HEK293T (cell line): ENCODE measurements around the gene ALDH1A3.

Experiments used
- CTCF ChIA-PET: fragments of 350-600 bp; formaldehyde crosslinking; extraction: SDS; loops from one replicate; lab custom pipeline; 2021; ENCODE audit warnings: antibody characterized with exemption, inconsistent platforms; lab: Yijun Ruan, JAX
- POLR2A ChIA-PET: fragments of 350-600 bp; formaldehyde crosslinking; extraction: SDS; loops from one replicate; lab custom pipeline; 2020; ENCODE audit warnings: antibody characterized with exemption, inconsistent platforms; lab: Yijun Ruan, JAX
- DNase-seq: peaks from one replicate; pipeline ENCODE4 v3.0.0; 2012; ENCODE audit warnings: mixed read lengths; ENCODE audit errors: extremely low spot score
- ARNT ChIP-seq: fragments of 450-650 bp; IDR thresholded peaks from 2 replicates; pipeline ENCODE4 v1.6.1; 2017; ENCODE audit warnings: mild to moderate bottlenecking
- BHLHE40 ChIP-seq: fragments of 450-650 bp; IDR thresholded peaks from 2 replicates; pipeline ENCODE4 v1.6.1; 2016; ENCODE audit warnings: mild to moderate bottlenecking, moderate library complexity, borderline replicate concordance
- CTBP1 ChIP-seq: fragments of 450-650 bp; IDR thresholded peaks from 2 replicates; pipeline ENCODE4 v1.6.1; 2016; ENCODE audit warnings: borderline replicate concordance
- ELF4 ChIP-seq: fragments of 450-650 bp; IDR thresholded peaks from 2 replicates; pipeline ENCODE4 v1.6.1; 2017; ENCODE audit warnings: antibody characterized with exemption
- FOXA1 ChIP-seq: fragments of 450-650 bp; IDR thresholded peaks from 2 replicates; pipeline ENCODE4 v1.6.1; 2016; ENCODE audit warnings: mild to moderate bottlenecking
- FOXK2 ChIP-seq: fragments of 450-650 bp; IDR thresholded peaks from 2 replicates; pipeline ENCODE4 v1.6.1; 2016; ENCODE audit warnings: mild to moderate bottlenecking
- FOXM1 ChIP-seq: fragments of 450-650 bp; IDR thresholded peaks from 2 replicates; pipeline ENCODE4 v1.6.1; 2017; ENCODE audit warnings: mild to moderate bottlenecking, borderline replicate concordance
- HDGF ChIP-seq: fragments of 450-650 bp; IDR thresholded peaks from 2 replicates; pipeline ENCODE4 v1.6.1; 2017; ENCODE audit warnings: antibody characterized with exemption, borderline replicate concordance
- L3MBTL2 ChIP-seq: fragments of 450-650 bp; conservative IDR thresholded peaks from 2 replicates; pipeline ENCODE4 v1.6.1; 2016; ENCODE audit warnings: mild to moderate bottlenecking
- LEF1 ChIP-seq: fragments of 450-650 bp; IDR thresholded peaks from 2 replicates; pipeline ENCODE4 v1.6.1; 2017; ENCODE audit warnings: mild to moderate bottlenecking, borderline replicate concordance
- NFRKB ChIP-seq: fragments of 450-650 bp; IDR thresholded peaks from 2 replicates; pipeline ENCODE4 v1.6.1; 2016; ENCODE audit warnings: mild to moderate bottlenecking, moderate library complexity
- SP1 ChIP-seq: fragments of 450-650 bp; IDR thresholded peaks from 2 replicates; pipeline ENCODE4 v1.6.1; 2017
- SUZ12 ChIP-seq: fragments of 450-650 bp; IDR thresholded peaks from 2 replicates; pipeline ENCODE4 v1.6.1; 2016; ENCODE audit warnings: mild to moderate bottlenecking
- TARDBP ChIP-seq: fragments of 450-650 bp; IDR thresholded peaks from 2 replicates; pipeline ENCODE4 v1.6.1; 2016
- ZNF384 ChIP-seq: fragments of 450-650 bp; IDR thresholded peaks from 2 replicates; pipeline ENCODE4 v1.6.1; 2016
- TF ChIP-seq, protein P1 (sequence below): fragments of 450-650 bp; IDR thresholded peaks from 2 replicates; pipeline ENCODE4 v1.6.1; 2016

The ALDH1A3 gene

DNA sequence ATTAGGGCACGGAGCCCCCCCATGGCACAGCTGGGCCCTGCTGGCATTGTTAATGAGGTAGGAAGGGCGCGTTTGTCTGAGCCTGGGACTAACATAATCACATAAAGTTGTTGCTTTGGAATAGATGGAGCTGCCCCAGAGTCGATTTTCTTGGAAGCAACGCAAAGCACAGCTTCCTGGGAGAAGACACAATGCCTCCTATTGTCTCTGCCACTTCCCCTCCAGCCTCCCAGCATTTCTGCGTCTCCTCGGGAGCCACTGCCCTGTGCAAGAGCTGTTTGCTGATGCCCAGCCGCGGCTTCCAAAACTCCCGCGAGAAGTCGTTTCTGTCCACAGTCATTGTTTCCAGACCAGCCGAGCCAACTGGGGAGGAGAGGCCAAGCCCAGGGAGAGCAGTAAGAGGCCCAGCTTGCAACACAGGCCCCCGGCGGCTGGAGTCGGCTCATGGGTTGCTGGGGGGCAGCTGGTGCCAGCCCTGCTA, 18.1 kb upstream of the ALDH1A3 start:
- ChIA-PET CTCF (interaction anchor here (0.6 to 1.0 kb wide), 2 partner anchors 11 to 49 kb away, joined by 3 to 4 read pairs; no protein-coding TSS in a partner anchor), POLR2A (no interaction called here)
- no peak for DNase-seq
- TF ChIP-seq ARNT (no peak), LEF1 (no peak), TARDBP (no peak), ELF4 (no peak), NFRKB (no peak), FOXM1 (no peak), CTBP1 (no peak), L3MBTL2 (no peak), BHLHE40 (no peak), SP1 (no peak), SUZ12 (no peak), FOXK2 (no peak), FOXA1 (no peak), HDGF (no peak), ZNF384 (no peak)
- TF ChIP-seq, protein P1, sequence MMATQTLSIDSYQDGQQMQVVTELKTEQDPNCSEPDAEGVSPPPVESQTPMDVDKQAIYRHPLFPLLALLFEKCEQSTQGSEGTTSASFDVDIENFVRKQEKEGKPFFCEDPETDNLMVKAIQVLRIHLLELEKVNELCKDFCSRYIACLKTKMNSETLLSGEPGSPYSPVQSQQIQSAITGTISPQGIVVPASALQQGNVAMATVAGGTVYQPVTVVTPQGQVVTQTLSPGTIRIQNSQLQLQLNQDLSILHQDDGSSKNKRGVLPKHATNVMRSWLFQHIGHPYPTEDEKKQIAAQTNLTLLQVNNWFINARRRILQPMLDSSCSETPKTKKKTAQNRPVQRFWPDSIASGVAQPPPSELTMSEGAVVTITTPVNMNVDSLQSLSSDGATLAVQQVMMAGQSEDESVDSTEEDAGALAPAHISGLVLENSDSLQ = no peak

GRCh38 chr15:100862162-100862561, 17.5 kb upstream of the ALDH1A3 start:
- TF ChIP-seq ELF4 = no peak
- TF ChIP-seq L3MBTL2 = no peak
- no peak for TF ChIP-seq HDGF
- TF ChIP-seq SUZ12 = no peak
- no peak for DNase-seq
- ChIA-PET CTCF (interaction anchor here (1.0 kb wide), 1 partner anchor 10 kb away, joined by 4 read pairs; no protein-coding TSS in a partner anchor), POLR2A (no interaction called here)

DNA sequence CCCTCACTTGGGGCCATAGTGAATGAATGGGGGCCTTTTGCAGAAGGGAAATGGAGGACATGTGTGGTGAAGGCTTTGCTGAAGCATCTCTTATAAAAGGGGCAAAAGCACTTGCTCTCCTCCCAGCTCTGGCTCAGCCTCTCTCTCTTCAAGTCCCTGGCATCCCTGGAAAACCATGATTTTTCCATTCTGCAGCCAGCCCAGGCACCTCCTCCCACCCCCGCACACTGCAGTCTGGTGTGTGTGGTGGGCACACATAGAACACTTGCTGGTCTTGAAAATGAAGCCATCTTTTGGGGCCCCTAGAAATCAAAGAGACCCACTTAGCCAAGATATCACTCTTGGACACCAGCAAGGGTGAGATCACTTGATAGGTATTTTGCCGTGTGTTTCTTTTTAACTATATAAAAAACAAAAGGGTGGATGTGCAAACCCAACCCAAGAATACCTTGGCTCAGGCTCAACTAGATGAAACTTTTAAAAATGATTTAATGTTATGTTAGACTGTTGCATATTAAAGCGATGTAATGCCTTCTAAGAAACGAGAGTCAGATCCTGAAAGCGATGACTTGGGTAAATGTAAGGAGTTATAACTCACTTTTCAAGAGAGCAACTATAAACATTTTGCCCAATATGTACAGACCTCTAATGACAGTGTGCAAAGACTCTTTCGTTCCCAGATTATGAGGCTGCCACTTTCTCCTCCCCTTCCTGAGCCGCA, 16.4 kb upstream of the ALDH1A3 start:
- ChIA-PET CTCF (no interaction called here), POLR2A (no interaction called here)
- no peak for DNase-seq
- TF ChIP-seq, protein P1 = no peak
- TF ChIP-seq CTBP1 (no peak), FOXK2 (no peak), L3MBTL2 (no peak)

DNA sequence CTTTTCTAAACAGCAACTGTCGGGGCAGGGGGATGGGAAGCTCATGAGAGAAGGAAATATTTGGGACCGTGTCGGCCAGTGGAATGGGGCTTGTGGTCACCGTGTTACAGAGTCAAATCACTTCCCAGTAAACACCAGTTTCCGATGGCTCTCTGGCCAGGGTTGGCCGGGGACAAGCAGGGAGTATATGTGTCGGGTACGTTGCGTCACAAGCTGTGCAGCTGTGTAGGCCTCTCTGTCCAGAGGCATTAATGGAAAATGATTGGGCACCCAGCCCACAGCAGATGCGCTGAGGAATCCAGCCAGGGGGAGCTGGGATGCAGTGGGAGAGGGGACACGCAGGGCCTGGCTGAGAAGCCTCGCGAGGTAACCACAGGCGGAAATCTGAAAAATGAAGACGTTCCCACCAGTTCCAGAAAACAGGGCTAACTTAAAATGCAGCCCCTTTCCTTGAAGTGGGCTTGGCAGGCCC, 15.8 kb upstream of the ALDH1A3 start:
- TF ChIP-seq LEF1 (no peak), NFRKB (no peak), TARDBP (no peak), ZNF384 (no peak), FOXK2 (no peak), HDGF (no peak), SUZ12 (no peak), ELF4 (no peak), SP1 (no peak)
- TF ChIP-seq, protein P1 = no peak
- POLR2A ChIA-PET = no interaction called here
- DNase-seq = no peak
- CTCF ChIA-PET = interaction anchor here (1.6 kb wide), 1 partner anchor 145 kb away, joined by 5 read pairs; no protein-coding TSS in a partner anchor

GRCh38 chr15:100866386-100867330, 13.0 kb upstream of the ALDH1A3 start:
- TF ChIP-seq L3MBTL2 = no peak
- TF ChIP-seq, protein P1 = no peak
- TF ChIP-seq TARDBP = no peak
- no peak for TF ChIP-seq FOXM1
- no peak for TF ChIP-seq BHLHE40
- TF ChIP-seq ELF4 = no peak
- TF ChIP-seq SP1 = no peak
- no peak for TF ChIP-seq NFRKB
- TF ChIP-seq LEF1 = no peak
- TF ChIP-seq CTBP1 = no peak
- TF ChIP-seq ARNT = no peak
- TF ChIP-seq SUZ12 = no peak
- TF ChIP-seq ZNF384 = no peak
- TF ChIP-seq HDGF = no peak
- no peak for TF ChIP-seq FOXA1
- TF ChIP-seq FOXK2 = no peak
- ChIA-PET POLR2A (no interaction called here), CTCF (no interaction called here)
- no peak for DNase-seq
